CD14-positive monocyte (primary cell): ENCODE measurements around the gene CNTNAP1. TPM values are rescaled to one million over a fixed set of nuclear protein-coding genes. Genes with fewer than 3 reads are reported as not detected.

Source experiments
- DNase-seq, 3 donors: peaks; one replicate each; pipeline ENCODE4 v3.0.0-alpha.2; 2011 to 2022
- H2AFZ ChIP-seq: 2 replicates; pipeline ENCODE4 v1.6.0; 2012; ENCODE audit warnings: mild to moderate bottlenecking, low read depth, low read length, inconsistent platforms; ENCODE audit not compliant: insufficient read depth, poor library complexity, severe bottlenecking
- H3K27ac ChIP-seq, 2 donors: 1 replicate in 1 of 2; 2 replicates in 1 of 2; pipeline ENCODE4 v1.5.1; 2012 to 2013; ENCODE audit warnings: low read length in 2 of 2, control low read depth in 1 of 2, inconsistent platforms in 1 of 2, low read depth in 1 of 2, mild to moderate bottlenecking in 1 of 2
- H3K27me3 ChIP-seq, 2 donors: one replicate each; pipeline versions ENCODE4 v1.6.0 to v1.6.1; 2011 to 2013; ENCODE audit warnings: low read length in 2 of 2; ENCODE audit not compliant: control insufficient read depth in 2 of 2, insufficient read depth in 2 of 2
- H3K36me3 ChIP-seq, 2 donors: replicated peaks in 1 of 2; 1 replicate in 1 of 2; 2 replicates in 1 of 2; pipeline versions ENCODE4 v1.5.1 to v1.6.1; 2012 to 2013; ENCODE audit warnings: low read length in 2 of 2, control low read depth in 1 of 2, inconsistent platforms in 1 of 2, mild to moderate bottlenecking in 1 of 2; ENCODE audit not compliant: insufficient read depth in 2 of 2, control insufficient read depth in 1 of 2
- H3K4me1 ChIP-seq, 2 donors: 1 replicate in 1 of 2; 2 replicates in 1 of 2; pipeline versions ENCODE4 v1.5.1 to v1.6.1; 2012 to 2013; ENCODE audit warnings: low read length in 2 of 2, control low read depth in 1 of 2, inconsistent platforms in 1 of 2, mild to moderate bottlenecking in 1 of 2, moderate library complexity in 1 of 2; ENCODE audit not compliant: insufficient read depth in 2 of 2, control insufficient read depth in 1 of 2
- H3K4me2 ChIP-seq: replicated peaks from 2 replicates; pipeline ENCODE3; 2012; ENCODE audit warnings: low read length, moderate library complexity, mild to moderate bottlenecking; ENCODE audit not compliant: poor library complexity, severe bottlenecking; ENCODE audit errors: extremely low read depth
- H3K4me3 ChIP-seq, 3 experiments: fragments of 200-600 bp in 1 of 3; sonication (generic) in 1 of 3; replicated peaks in 1 of 3; 1 replicate in 2 of 3; 2 replicates in 1 of 3; pipeline ENCODE4 v1.5.1; 2011 to 2013; ENCODE audit warnings: low read length in 3 of 3, mild to moderate bottlenecking in 3 of 3, control low read depth in 2 of 3, low read depth in 2 of 3, inconsistent platforms in 1 of 3, moderate library complexity in 1 of 3
- H3K79me2 ChIP-seq: 2 replicates; pipeline ENCODE4 v1.6.0; 2012; ENCODE audit warnings: mild to moderate bottlenecking, control low read depth, inconsistent platforms, low read length, moderate library complexity; ENCODE audit not compliant: insufficient read depth
- H3K9ac ChIP-seq: 2 replicates; pipeline ENCODE4 v1.6.0; 2017; ENCODE audit warnings: low read length, mild to moderate bottlenecking; ENCODE audit not compliant: insufficient read depth, poor library complexity, severe bottlenecking
- H3K9me3 ChIP-seq, 2 donors: replicated peaks in 1 of 2; 1 replicate in 1 of 2; 2 replicates in 1 of 2; pipeline versions ENCODE4 v1.5.1 to v1.6.1; 2012 to 2013; ENCODE audit warnings: low read length in 2 of 2, control low read depth in 1 of 2; ENCODE audit not compliant: control insufficient read depth in 1 of 2, insufficient read depth in 1 of 2
- H4K20me1 ChIP-seq: 2 replicates; pipeline ENCODE4 v1.6.0; 2012; ENCODE audit warnings: mild to moderate bottlenecking, low read length, control low read depth, moderate library complexity; ENCODE audit not compliant: insufficient read depth
- H3K27ac Mint-ChIP-seq, 7 donors: one replicate each; pipeline ENCODE4 v1.8.0; 2020; ENCODE audit warnings: mild to moderate bottlenecking in 7 of 7, mixed read lengths in 7 of 7, moderate library complexity in 6 of 7, inconsistent platforms in 2 of 7
- H3K27me3 Mint-ChIP-seq, 3 donors: one replicate each; pipeline ENCODE4 v1.8.0; 2021 to 2022; ENCODE audit warnings: low read depth in 3 of 3, mild to moderate bottlenecking in 3 of 3, mixed read lengths in 3 of 3, moderate library complexity in 3 of 3, inconsistent platforms in 1 of 3
- H3K36me3 Mint-ChIP-seq, 2 donors: one replicate each; pipeline ENCODE4 v1.8.0; 2020; ENCODE audit warnings: mixed read lengths in 2 of 2, inconsistent platforms in 1 of 2, mild to moderate bottlenecking in 1 of 2
- H3K4me1 Mint-ChIP-seq: one replicate; pipeline ENCODE4 v1.8.0; 2020; ENCODE audit warnings: mild to moderate bottlenecking, mixed read lengths
- H3K4me3 Mint-ChIP-seq, 2 donors: one replicate each; pipeline ENCODE4 v1.8.0; 2020; ENCODE audit warnings: mild to moderate bottlenecking in 2 of 2, mixed read lengths in 2 of 2, moderate library complexity in 1 of 2
- H3K9me3 Mint-ChIP-seq, 7 donors: one replicate each; pipeline ENCODE4 v1.8.0; 2020 to 2022; ENCODE audit warnings: mixed read lengths in 7 of 7, mild to moderate bottlenecking in 6 of 7, moderate library complexity in 6 of 7, inconsistent platforms in 2 of 7
- CTCF ChIP-seq: fragments of 200-600 bp; IDR thresholded peaks from one replicate; pipeline ENCODE4 v1.8.0; 2022; ENCODE audit warnings: antibody characterized with exemption, mild to moderate bottlenecking
- whole genome bisulfite sequencing: methylation state at CpG from one replicate; pipeline ENCODE4 v1.1.5; 2013; ENCODE audit warnings: missing lambda C conversion rate; ENCODE audit not compliant: insufficient coverage; 5-methylcytosine and 5-hydroxymethylcytosine counted together
- intact Hi-C, 2 donors: fragments of 100-400 bp; cut with micrococcal nuclease; formaldehyde crosslinking; loops; one replicate each; pipeline versions ENCODE4 v1.15.0 to v1.15.1; 2023
- polyA plus RNA-seq, 3 donors: library from polyadenylated mRNA; depleted of rRNA in 1 of 3; unstranded in 2 of 3; stranded (reverse) in 1 of 3; fragments of 300-500 nt in 2 of 3; fragments of >200 nt in 1 of 3; fragmentation: Illumina TruSeq in 2 of 3; gene quantifications; 1 replicate in 2 of 3; 2 replicates in 1 of 3; pipeline ENCODE4 v1.2.3, GENCODE V29; 2012 to 2021

The CNTNAP1 gene
- polyA plus RNA-seq, 3 donors = 0.23 to 0.24 TPM; not detected in 1

GRCh38 chr17:42679492-42680330, 2.6 kb upstream of the CNTNAP1 start:
- H3K27ac Mint-ChIP-seq = peak overlapping the region in 5 of 7 donors; percentile 19 to 89 (median 76)
- peak overlapping the region; percentile 67 to 87 for H3K4me3 Mint-ChIP-seq
- H3K36me3 Mint-ChIP-seq = peaks cover 9 to 10% of the 10 kb centered on the region in 2 donors
- Histone ChIP-seq H3K4me2 (peak overlapping the region; percentile 81), H3K79me2 (no peaks in the 10 kb centered on the region), H3K27ac (peak overlapping the region; percentile 17 to 30), H2AFZ (peak overlapping the region; percentile 97), H3K9ac (no peak overlapping the region), H3K4me1 (peaks cover 70 to 82% of the 10 kb centered on the region in 2 donors), H3K4me3 (peak overlapping the region; percentile 0 to 75 (median 32)), H3K27me3 (peaks cover 39 to 53% of the 10 kb centered on the region in 2 donors), H4K20me1 (no peaks in the 10 kb centered on the region), H3K36me3 (no peaks in the 10 kb centered on the region), H3K9me3 (peaks cover 6 to 15% of the 10 kb centered on the region in 2 donors)
- 3% methylated on average over 76 of the region's 78 CpGs for WGBS
- H3K27me3 Mint-ChIP-seq = peaks cover 47 to 70% (median 62%) of the 10 kb centered on the region in 3 donors
- H3K9me3 Mint-ChIP-seq = peaks cover 6 to 38% (median 17%) of the 10 kb centered on the region in 7 donors
- intact Hi-C loops = loop anchor here (5.0 kb wide), 1 partner anchor 102 kb away; the partner anchor contains the start of gene PSMC3IP (in 2 of the 2)
- peaks cover 68% of the 10 kb centered on the region for H3K4me1 Mint-ChIP-seq
- DNase-seq = peak; percentile 74 to 80 (median 77)
- peak; percentile 93 for TF ChIP-seq CTCF

- peaks cover 6 to 38% (median 17%) of the 10 kb centered on the region in 7 donors for H3K9me3 Mint-ChIP-seq
- H3K27me3 Mint-ChIP-seq = peaks cover 43 to 70% (median 59%) of the 10 kb centered on the region in 3 donors
- Histone ChIP-seq H2AFZ (peak overlapping the region; percentile 97), H4K20me1 (no peaks in the 10 kb centered on the region), H3K4me2 (peak overlapping the region; percentile 81), H3K9me3 (peaks cover 6 to 14% of the 10 kb centered on the region in 2 donors), H3K27me3 (peaks cover 33 to 47% of the 10 kb centered on the region in 2 donors), H3K27ac (no peak overlapping the region), H3K4me1 (peaks cover 64 to 75% of the 10 kb centered on the region in 2 donors), H3K79me2 (no peaks in the 10 kb centered on the region), H3K4me3 (peak overlapping the region in 1 of 3 experiments; percentile 75), H3K9ac (no peak overlapping the region), H3K36me3 (no peaks in the 10 kb centered on the region)
- H3K4me1 Mint-ChIP-seq = peaks cover 63% of the 10 kb centered on the region
- peaks cover 8 to 10% of the 10 kb centered on the region in 2 donors for H3K36me3 Mint-ChIP-seq
- peak overlapping the region in 2 of 7 donors; percentile 51 to 74 for H3K27ac Mint-ChIP-seq
- no peak for DNase-seq
- intact Hi-C loops = loop anchor here in 1 of 2 donors (5.0 kb wide), 1 partner anchor 103 kb away; the partner anchor contains the start of gene PSMC3IP
- WGBS = 71% methylated on average over 17 of the region's 20 CpGs
- H3K4me3 Mint-ChIP-seq = peak overlapping the region in 1 of 2 donors; percentile 87
- TF ChIP-seq CTCF = no peak
Observed at GRCh38 chr17:42680331-42680808, 2.0 kb upstream of the CNTNAP1 start.
